ENCODE data around the gene DNAJC25.

Gene DNAJC25

GRCh38 chr9:111603041-111603440 lies 28.1 kb upstream of the DNAJC25 start:
- Histone ChIP-seq H3K79me2 (ENCODE audit: insufficient read depth, low read length) (no peaks in the 10 kb centered on the region), H3K9me3 (ENCODE audit: insufficient read depth, low read length) (no peaks in the 10 kb centered on the region), H4K20me1 (ENCODE audit: low read depth, low read length) (no peaks in the 10 kb centered on the region), H3K4me2 (ENCODE audit: low read depth, low read length, poor library complexity, severe bottlenecking) (no peak overlapping the region), H3K27ac (ENCODE audit: low read depth, low read length) (no peak overlapping the region), H2AFZ (ENCODE audit: low read depth, low read length, severe bottlenecking) (no peak overlapping the region), H3K4me3 (ENCODE audit: insufficient read depth, low read length, poor library complexity, severe bottlenecking) (no peak overlapping the region), H3F3A (ENCODE audit: insufficient read depth) (no peaks in the 10 kb centered on the region), H3K27me3 (ENCODE audit: low read length) (no peaks in the 10 kb centered on the region), H3K9ac (ENCODE audit: low read length) (no peak overlapping the region), H3K36me3 (ENCODE audit: low read length) (no peaks in the 10 kb centered on the region), H3K9me2 (replicated peaks; ENCODE audit: insufficient read depth, low read length) (no peaks in the 10 kb centered on the region)
- no peak for TF ChIP-seq EZH2phosphoT487 (conservative IDR thresholded peaks at IDR 0.05; ENCODE audit: low read length)
- TF ChIP-seq, protein P1, sequence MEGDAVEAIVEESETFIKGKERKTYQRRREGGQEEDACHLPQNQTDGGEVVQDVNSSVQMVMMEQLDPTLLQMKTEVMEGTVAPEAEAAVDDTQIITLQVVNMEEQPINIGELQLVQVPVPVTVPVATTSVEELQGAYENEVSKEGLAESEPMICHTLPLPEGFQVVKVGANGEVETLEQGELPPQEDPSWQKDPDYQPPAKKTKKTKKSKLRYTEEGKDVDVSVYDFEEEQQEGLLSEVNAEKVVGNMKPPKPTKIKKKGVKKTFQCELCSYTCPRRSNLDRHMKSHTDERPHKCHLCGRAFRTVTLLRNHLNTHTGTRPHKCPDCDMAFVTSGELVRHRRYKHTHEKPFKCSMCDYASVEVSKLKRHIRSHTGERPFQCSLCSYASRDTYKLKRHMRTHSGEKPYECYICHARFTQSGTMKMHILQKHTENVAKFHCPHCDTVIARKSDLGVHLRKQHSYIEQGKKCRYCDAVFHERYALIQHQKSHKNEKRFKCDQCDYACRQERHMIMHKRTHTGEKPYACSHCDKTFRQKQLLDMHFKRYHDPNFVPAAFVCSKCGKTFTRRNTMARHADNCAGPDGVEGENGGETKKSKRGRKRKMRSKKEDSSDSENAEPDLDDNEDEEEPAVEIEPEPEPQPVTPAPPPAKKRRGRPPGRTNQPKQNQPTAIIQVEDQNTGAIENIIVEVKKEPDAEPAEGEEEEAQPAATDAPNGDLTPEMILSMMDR (IDR thresholded peaks at IDR 0.05; ENCODE audit: insufficient read depth, low read length, poor library complexity, severe bottlenecking), result no peak

DNA sequence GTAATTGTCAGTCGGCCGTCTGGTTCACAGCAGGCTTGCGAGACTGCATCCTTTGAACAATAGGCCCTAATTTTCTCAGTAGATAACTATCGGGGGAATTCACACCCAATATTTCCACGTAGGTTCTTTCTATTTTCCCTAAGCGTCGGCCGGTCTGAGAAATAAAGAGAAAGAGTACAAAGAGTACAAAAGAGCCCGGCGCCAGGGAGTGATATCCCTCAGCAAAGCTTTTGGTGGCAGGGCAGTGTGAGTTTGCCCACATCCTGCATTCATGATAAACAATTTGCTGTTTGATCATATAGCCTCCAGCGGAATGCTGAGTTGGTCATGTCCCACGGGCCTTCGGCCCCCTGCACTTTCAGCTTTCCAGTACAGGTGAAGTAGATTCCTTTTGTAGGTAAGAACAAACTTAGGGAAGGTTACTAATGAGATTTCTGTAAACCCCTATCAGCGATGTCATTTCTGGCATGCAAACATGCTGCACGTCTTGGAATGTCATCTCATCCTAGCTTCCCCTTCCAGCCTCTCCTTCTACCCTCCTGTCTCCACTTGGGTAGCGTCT lies 27.0 kb upstream of the DNAJC25 start:
- Histone ChIP-seq H3K27ac (ENCODE audit: low read depth, low read length) (no peak overlapping the region), H3K9ac (ENCODE audit: low read length) (no peak overlapping the region), H3K9me2 (replicated peaks; ENCODE audit: insufficient read depth, low read length) (no peaks in the 10 kb centered on the region), H3K36me3 (ENCODE audit: low read length) (no peaks in the 10 kb centered on the region), H3K4me2 (ENCODE audit: low read depth, low read length, poor library complexity, severe bottlenecking) (no peak overlapping the region), H4K20me1 (ENCODE audit: low read depth, low read length) (no peaks in the 10 kb centered on the region), H3K79me2 (ENCODE audit: insufficient read depth, low read length) (no peaks in the 10 kb centered on the region), H3K27me3 (ENCODE audit: low read length) (no peaks in the 10 kb centered on the region), H3F3A (ENCODE audit: insufficient read depth) (no peaks in the 10 kb centered on the region), H3K9me3 (ENCODE audit: insufficient read depth, low read length) (no peaks in the 10 kb centered on the region), H3K4me3 (ENCODE audit: insufficient read depth, low read length, poor library complexity, severe bottlenecking) (no peak overlapping the region), H2AFZ (ENCODE audit: low read depth, low read length, severe bottlenecking) (no peak overlapping the region)
- TF ChIP-seq, protein P1 (IDR thresholded peaks at IDR 0.05; ENCODE audit: insufficient read depth, low read length, poor library complexity, severe bottlenecking), result no peak
- TF ChIP-seq EZH2phosphoT487 (conservative IDR thresholded peaks at IDR 0.05; ENCODE audit: low read length), result no peak

DNA sequence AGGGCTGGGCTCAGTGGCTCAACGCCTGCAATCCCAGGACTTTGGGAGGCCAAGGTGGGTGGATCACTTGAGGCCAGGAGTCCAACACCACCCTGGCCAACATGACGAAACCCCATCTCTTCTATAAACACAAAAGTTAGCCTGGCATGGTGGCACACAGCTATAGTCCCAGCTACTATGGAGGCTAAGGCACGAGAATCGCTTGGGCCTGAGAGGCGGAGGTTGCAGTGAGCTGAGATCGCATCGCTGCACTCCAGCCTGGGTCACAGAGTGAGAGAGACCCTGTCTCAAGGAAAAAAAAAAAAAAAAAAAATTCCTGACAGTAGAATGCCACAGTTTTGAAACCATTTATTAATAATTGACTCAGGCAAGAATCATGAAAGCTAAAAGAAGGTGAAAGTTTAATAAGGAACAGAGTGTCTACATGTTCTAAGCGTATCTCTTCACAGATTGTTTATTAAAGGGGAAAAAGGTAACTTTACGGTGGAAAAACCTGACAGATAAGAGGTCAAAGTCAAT lies 26.0 kb upstream of the DNAJC25 start:
- no peaks in the 10 kb centered on the region for H3K9me2 ChIP-seq (replicated peaks; ENCODE audit: insufficient read depth, low read length)
- H3K9ac ChIP-seq (ENCODE audit: low read length), result no peak overlapping the region
- H3K36me3 ChIP-seq (ENCODE audit: low read length), result no peaks in the 10 kb centered on the region
- H2AFZ ChIP-seq (ENCODE audit: low read depth, low read length, severe bottlenecking), result no peak overlapping the region
- H3K9me3 ChIP-seq (ENCODE audit: insufficient read depth, low read length), result no peaks in the 10 kb centered on the region
- H3K4me2 ChIP-seq (ENCODE audit: low read depth, low read length, poor library complexity, severe bottlenecking), result no peak overlapping the region
- no peak for TF ChIP-seq EZH2phosphoT487 (conservative IDR thresholded peaks at IDR 0.05; ENCODE audit: low read length)
- TF ChIP-seq, protein P1 (IDR thresholded peaks at IDR 0.05; ENCODE audit: insufficient read depth, low read length, poor library complexity, severe bottlenecking), result no peak
- no peaks in the 10 kb centered on the region for H3K79me2 ChIP-seq (ENCODE audit: insufficient read depth, low read length)
- no peaks in the 10 kb centered on the region for H4K20me1 ChIP-seq (ENCODE audit: low read depth, low read length)
- no peak overlapping the region for H3K4me3 ChIP-seq (ENCODE audit: insufficient read depth, low read length, poor library complexity, severe bottlenecking)
- no peaks in the 10 kb centered on the region for H3K27me3 ChIP-seq (ENCODE audit: low read length)
- no peaks in the 10 kb centered on the region for H3F3A ChIP-seq (ENCODE audit: insufficient read depth)
- no peak overlapping the region for H3K27ac ChIP-seq (ENCODE audit: low read depth, low read length)

All from SU-DHL-6 (cell line).